Measurements from ENCODE around the gene WARS2.

DNA sequence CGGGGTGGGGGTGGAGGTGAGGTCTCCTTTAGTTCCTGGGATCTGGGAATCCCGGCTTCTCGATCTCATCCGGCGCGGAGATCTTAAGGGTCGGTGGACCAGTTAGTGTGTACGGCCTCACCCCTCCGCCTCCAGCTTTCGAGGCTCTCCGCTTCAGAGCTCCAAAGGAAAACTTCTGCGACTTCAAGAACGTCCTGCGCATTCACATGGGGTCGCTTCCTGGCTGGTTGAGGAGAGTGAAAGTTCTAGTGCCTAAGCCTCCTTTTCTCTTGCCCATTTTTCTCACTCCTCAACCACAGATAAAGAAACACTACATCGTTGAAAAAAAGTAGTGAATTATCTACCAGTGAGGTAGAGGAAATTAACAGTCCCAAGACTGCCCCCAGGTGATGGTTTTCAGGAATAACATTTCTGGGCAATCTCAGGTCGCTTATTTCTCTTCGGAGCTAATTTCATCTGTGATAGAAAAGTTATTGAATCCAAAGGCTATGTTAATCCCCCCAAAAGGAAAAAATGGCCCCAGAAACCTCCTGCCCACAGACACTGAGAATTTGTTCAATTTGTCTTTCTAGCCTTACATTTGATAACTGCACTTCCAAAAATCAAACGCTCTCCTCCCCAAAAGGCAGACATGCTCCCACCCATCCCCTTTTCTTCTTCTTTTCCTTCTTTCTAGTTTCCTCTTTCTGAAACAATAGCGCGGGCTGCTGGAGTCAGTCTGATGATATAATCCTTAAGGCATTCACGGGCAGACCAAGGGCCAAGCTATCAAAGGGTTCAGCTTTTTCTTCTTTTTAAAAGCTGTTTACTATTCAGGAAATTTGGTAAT, 131.8 kb downstream of the WARS2 start:
- TF ChIP-seq, protein P1, sequence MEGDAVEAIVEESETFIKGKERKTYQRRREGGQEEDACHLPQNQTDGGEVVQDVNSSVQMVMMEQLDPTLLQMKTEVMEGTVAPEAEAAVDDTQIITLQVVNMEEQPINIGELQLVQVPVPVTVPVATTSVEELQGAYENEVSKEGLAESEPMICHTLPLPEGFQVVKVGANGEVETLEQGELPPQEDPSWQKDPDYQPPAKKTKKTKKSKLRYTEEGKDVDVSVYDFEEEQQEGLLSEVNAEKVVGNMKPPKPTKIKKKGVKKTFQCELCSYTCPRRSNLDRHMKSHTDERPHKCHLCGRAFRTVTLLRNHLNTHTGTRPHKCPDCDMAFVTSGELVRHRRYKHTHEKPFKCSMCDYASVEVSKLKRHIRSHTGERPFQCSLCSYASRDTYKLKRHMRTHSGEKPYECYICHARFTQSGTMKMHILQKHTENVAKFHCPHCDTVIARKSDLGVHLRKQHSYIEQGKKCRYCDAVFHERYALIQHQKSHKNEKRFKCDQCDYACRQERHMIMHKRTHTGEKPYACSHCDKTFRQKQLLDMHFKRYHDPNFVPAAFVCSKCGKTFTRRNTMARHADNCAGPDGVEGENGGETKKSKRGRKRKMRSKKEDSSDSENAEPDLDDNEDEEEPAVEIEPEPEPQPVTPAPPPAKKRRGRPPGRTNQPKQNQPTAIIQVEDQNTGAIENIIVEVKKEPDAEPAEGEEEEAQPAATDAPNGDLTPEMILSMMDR (conservative IDR thresholded peaks at IDR 0.05; ENCODE audit: low read length) = peak; percentile 86
- no peak for TF ChIP-seq EZH2phosphoT487 (IDR thresholded peaks at IDR 0.05; ENCODE audit: borderline replicate concordance, low read depth, low read length)
